Stimulated activated CD8-positive, alpha-beta memory T cell treated with anti-CD3 and anti-CD28 coated beads, Interleukin-4, amount 100 ng/mL, for 24 hours (primary cell): ENCODE data around the gene PTPRJ.
A peak's percentile ranks its signal among the peaks of the same experiment; 100 is the strongest.
"Not testable (repeated sequence)": the region's sequence is repeated elsewhere in the genome, so short reads cannot be mapped to it uniquely, and the experiment has no call there.

Experiments used
- DNase-seq: peaks from one replicate; pipeline ENCODE4 v3.0.0-alpha.2; 2020; ENCODE audit warnings: low read depth

The PTPRJ gene

DNA sequence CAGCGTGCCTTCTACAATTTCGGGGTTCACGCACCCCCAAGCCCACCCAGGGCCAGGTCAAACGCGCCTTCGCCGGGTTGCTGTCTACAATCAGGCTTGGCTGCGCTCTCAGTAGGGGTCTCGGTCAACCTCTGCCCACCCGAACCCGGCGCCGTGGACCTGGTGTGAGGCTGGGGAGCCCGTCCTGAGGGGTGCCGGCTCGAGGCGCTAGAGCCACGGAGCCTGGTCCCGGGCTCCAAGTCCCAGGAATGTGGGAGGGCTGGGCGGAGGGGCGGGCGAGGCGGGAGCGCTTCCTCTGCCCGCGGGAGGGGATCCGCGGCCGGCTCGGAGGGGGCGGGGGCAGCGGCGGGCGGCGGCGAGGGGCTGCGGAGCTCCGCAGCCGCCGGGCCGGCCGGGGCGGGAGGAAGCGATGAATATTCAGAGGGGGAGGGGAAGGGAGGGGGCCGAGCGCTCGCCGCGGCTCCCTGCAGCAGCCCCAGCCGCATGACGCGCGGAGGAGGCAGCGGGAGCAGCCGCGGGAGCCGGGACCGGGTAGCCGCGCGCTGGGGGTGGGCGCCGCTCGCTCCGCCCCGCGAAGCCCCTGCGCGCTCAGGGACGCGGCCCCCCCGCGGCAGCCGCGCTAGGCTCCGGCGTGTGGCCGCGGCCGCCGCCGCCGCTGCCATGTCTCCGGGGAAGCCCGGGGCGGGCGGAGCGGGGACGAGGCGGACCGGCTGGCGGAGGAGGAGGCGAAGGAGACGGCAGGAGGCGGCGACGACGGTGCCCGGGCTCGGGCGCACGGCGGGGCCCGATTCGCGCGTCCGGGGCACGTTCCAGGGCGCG, at the start of gene PTPRJ:
TSS of gene PTPRJ (plus strand) at position 472 of the 819 bp plus-strand sequence. CDS start 354 bp downstream, outside the sequence.
- DNase-seq = peak; percentile 47

DNA sequence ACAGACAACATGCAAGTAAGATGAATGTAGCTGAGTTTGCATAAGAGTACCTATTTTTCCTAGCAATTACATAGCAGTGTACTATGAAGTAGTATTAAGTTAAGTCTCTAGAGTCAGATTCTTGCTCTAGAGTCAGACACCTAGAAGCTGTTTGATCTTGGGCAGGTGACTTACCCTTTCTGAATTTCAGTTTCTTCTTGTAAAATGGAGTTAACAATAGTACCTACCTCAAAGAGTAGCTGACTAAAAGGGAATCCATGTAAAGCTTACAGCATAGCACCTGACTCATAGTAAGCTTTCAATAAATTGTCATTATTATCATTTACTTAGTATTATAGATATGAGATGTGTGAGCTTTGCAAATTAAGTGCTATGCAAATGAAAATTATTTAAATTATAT, 47.8 kb upstream of the PTPRJ start:
- DNase-seq = no peak

GRCh38 chr11:47933797-47934196, 46.6 kb upstream of the PTPRJ start:
- DNase-seq = not testable (repeated sequence)

- no peak for DNase-seq
Observed at GRCh38 chr11:47938791-47939560, 41.4 kb upstream of the PTPRJ start.

DNA sequence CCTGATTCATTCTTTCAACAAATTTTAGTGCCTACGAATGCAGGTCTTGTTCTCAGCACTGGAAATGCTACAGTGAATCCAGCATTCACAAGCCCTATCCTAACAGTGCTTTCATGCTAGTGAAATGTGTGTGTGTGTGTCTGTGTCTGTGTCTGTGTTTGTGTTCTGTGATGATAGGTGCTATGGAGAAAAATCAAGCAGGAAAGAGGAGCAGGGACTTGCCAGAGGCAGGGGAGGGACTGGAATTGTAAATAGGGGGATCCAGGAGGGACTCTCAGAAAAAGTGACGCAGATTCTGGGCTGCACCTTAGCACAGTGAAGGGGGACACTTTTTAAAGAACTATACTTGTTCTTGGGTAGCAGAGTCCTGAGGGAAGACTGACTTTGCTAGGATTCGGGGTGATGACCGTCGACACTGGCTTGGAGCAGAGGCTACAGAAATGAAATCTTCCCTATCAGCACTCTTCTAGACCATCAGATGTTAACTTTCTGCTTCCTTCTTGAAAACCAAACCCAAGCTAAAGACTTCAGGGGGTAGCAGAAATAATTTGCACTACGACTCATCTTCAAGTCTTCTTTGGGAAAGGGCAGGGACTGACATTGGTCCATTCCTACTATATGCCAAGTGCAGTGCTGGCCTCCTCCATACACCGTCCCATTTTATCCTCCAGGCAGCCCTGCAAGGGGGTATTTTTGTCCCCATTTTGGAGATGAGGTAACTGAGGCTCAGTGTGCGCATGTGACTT, 39.3 kb upstream of the PTPRJ start:
- DNase-seq = no peak

DNA sequence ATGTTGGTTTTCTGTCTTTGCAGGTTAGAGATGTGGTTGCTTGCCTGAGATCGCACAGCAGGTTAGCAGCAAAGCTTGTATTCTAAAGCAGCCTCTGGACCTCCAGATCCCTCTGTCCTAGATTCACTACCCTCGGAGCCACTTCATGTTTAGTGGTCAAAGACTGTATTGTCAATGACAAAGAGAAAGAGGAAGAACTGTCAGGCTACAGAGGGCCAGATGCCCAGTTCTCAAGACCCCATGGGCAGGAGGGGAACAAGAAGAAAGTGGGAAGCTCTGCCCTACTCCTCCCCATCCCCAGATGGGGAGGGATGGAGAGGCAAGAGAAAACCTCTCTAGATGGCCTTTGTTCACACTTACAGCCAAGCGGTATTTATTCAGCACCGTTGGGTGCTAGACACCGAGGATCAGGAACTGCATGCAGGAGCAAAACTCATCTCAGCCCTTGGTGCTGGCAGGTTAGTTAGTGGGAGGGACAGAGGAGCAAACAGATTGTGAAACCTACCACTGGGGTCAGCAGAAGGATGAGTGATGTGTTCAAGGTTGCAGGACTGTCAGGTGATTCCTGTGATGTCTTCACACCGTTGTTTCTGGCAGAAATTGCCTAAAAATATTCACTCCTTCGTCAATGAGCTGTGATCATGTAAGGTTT, 38.3 kb upstream of the PTPRJ start:
- no peak for DNase-seq

DNA sequence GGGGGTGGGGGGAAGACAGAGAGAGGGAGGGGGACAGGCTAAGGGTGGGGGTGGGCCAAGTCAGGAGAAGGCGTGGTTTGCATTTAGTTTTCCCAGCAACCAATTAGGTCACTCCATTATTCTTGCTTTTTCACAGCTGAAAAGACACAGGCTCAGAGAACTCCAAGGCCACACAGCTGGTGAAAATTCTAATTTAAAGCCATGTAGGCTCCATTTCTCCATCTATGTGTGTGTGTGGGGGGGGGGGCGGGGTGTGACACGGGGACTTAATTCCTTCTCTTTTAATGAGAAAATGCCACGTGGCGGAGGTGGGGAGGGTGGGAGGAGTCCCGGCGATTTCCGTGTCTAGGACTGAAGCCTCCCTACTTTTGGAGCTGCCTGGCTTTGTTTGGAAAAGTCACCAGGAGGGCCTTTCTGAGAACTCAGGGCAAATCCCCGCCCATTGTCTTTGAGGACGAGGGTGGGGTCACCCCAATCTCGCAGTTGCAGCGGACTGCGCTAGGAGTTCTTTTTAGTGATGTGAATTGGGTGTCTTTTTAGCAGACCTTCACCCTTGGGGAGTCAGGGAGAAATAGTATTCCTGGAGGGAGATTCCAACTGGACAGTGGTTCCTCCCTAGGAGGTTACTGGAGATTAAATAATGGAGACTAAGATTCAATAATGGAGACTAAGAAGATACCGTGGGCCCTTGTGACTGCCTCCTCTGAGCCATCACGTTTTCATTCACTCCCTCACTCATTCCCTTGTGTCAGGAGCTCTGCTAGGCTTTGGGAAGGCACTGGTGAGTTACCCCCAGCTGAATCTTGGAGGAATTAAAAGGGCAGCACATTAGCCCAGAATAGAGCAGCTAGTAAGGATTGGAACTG, 36.4 kb upstream of the PTPRJ start:
- DNase-seq = no peak

DNA sequence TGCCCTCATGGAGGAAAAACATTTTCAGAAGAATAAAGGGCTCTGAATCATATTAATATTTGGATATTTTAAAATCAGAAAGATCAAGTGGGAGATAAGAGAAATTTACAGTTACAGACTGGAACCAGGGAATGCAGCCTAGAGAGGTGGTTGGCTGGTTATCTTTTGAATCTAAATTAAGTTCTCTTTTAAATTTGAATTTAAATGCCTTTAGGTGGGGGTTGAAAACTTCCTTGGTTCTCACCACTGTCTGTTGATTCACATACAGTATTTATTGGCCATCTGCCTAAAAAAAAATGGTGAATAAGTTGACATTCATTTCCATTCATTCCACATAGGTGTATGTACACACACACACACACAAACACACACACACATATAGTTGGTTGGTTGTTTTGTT, 35.7 kb upstream of the PTPRJ start:
- DNase-seq = no peak

GRCh38 chr11:47946682-47947559, 33.4 kb upstream of the PTPRJ start:
- no peak for DNase-seq

GRCh38 chr11:47948137-47948536, 32.2 kb upstream of the PTPRJ start:
- DNase-seq = no peak

DNA sequence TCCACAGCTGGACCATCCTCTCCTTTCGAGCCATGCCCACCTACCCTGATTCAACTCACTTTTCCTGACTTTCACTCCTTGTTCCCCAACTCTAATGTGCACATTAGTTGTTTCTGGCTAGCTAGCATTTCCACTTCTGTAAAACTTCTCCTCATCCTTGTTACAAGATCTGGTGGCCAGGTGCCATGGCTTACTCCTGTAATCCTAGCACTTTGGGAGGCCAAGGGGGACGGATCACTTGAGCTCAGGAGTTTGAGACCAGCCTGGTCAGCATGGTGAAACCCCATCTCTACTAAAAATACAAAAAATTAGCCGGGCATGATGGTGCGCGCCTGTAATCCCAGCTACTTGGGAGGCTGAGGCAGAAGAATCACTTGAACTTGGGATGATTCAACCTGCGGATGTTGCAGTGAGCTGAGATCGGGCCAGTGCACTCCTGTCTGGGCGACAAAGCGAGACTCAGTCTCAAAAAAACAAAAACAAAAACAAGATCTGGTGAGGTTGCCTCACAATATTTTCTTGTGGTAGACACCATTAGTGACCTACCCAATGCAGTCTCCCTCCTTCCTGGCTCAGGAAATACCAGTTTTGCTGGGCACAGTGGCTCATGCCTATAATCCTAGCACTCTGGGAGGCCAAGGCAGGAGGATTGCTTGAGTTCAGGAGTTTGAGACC, 31.2 kb upstream of the PTPRJ start:
- not testable (repeated sequence) for DNase-seq

DNA sequence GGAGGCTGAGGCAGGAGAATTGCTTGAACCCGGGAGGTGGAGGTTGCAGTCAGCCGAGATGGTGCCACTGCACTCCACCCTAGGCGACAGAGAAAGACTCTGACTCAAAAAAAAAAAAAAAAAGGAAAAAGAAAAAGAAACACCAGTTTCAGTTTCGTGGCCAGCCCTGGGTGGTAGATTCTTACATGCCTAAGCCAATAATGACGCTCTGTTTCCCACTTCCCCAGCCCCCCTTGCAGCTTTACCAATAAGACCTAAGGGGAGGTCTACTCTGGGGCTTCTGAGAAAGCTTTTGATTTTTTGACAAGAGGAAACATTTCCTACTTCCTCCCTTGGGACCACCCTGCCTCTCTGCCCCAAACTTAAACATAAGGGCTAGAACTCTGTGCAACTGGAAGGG, 30.0 kb upstream of the PTPRJ start:
- DNase-seq = peak; percentile 40

DNA sequence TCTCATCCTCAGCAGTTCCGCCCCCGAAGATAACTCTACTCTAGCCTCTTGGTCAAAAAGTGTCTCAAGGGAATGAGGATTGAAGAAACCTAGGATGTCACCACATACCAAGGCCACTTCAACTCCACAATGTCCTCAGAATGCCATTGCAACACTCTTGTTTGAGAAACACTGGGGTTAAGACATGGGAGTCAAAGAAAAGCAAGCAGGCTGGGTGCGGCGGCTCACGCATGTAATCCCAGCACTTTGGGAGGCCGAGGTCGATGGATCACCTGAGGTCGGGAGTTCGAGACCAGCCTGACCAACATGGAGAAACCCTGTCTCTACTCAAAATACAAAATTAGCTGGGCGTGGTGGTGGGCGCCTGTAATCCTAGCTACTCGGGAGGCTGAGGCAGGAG, 28.9 kb upstream of the PTPRJ start:
- not testable (repeated sequence) for DNase-seq

DNA sequence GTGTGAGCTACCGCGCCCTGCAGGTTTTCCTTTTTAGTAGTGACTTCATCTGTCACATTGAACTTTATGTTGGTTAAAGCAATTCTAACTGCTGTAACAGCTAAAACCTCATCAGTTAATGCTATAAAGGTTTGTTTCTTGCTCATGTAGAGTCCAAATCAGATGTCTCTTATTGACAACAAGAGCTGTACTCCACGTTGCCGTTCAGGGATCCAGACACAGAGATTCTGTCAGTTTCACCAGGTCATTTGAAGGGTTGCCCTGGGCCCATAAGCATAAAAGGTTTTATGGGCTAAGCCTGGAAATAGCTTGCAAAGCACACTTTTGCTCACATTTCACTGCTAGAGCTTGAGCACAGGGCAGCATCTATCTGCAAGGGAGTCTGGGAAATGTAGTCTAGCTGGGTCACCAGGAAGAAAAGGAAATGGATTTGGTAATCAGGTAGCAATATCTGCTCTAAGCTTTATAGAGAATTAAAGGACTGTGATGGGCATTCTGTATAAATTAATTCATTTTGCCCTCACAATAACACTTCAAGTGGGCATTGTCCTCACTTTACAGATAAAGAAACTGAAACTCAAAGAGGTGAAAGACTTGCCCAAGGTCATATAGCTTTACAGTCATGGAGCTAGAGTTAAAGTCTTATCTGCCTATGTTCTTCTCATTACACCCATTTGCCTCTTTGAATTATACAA, 25.2 kb upstream of the PTPRJ start:
- no peak for DNase-seq

GRCh38 chr11:47960015-47960414, 20.3 kb upstream of the PTPRJ start:
- DNase-seq = no peak

- no peak for DNase-seq
Observed at GRCh38 chr11:47961383-47961782, 19.0 kb upstream of the PTPRJ start.

- DNase-seq = no peak
Observed at GRCh38 chr11:47964546-47964945, 15.8 kb upstream of the PTPRJ start.

DNA sequence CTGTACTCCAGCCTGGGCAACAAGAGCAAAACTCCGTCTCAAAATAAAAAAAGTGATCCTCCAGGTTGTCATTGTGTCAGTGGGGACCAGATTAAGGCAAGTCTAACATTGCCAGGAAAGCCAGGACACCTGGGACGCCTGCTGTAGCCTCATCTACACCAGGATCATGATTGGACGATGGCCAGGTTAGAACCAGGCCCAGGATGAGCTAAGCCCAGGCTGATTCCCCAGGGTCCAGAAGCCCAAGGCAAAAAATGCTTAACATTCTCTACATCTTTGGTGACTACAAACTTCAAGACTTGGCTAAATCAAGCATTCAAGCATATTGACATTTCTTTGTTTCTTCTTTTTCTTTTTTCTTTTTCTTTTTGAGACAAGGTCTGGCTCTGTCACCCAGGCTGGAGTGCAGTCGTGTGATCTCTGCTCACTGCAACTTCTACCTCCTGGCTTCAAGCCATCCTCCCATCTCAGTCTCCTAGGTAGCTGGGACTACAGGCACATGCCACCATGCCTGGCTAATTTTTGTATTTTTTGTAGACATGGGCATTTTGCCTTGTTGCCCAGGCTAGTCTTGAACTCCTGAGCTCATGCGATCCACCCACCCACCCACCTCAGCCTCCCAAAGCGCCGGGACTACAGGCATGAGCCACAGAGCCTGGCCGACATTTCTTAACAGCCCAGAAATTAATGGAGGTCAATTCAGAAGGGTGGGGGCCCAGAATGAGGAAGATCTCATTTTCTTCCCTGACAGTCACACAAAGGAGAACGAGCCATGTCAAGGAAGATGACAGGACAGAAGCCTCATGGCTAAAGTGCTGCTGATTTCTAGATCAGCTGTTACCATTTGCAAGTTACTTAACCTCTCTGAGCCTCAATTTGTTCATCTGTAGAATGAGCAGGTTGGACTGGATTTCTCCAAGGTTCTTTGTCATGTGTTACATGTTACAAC, 12.5 kb upstream of the PTPRJ start:
- no peak for DNase-seq
